HFFc6 (cell line): ENCODE measurements around the gene EPB41. TPM values are rescaled to one million over a fixed set of nuclear protein-coding genes. Genes with fewer than 3 reads are reported as not detected.

ENCODE experiments used
- DNase-seq: peaks from one replicate; pipeline ENCODE4 v3.0.0-alpha.2; 2018
- H3K27ac Mint-ChIP-seq: 2 replicates; pipeline ENCODE4 v1.8.0; 2020; ENCODE audit warnings: mild to moderate bottlenecking, mixed read lengths
- H3K27me3 Mint-ChIP-seq: 2 replicates; pipeline ENCODE4 v1.8.0; 2021; ENCODE audit warnings: mild to moderate bottlenecking, moderate library complexity, mixed read lengths; ENCODE audit not compliant: insufficient read depth
- H3K36me3 Mint-ChIP-seq: 2 replicates; pipeline ENCODE4 v1.8.0; 2021; ENCODE audit warnings: low read depth, mixed read lengths
- H3K4me1 Mint-ChIP-seq: 2 replicates; pipeline ENCODE4 v1.8.0; 2020; ENCODE audit warnings: low read depth, mixed read lengths
- H3K4me3 Mint-ChIP-seq: 2 replicates; pipeline ENCODE4 v1.8.0; 2020; ENCODE audit warnings: mild to moderate bottlenecking, moderate library complexity, mixed read lengths
- H3K9me3 Mint-ChIP-seq: 2 replicates; pipeline ENCODE4 v1.8.0; 2020; ENCODE audit warnings: mild to moderate bottlenecking, mixed read lengths
- CTCF ChIP-seq: fragments of 200-600 bp; sonication (generic); IDR thresholded peaks from 2 replicates; pipeline ENCODE4 v1.5.0; 2021; ENCODE audit warnings: antibody characterized with exemption, mild to moderate bottlenecking
- total RNA-seq, 6 experiments: library from RNA; stranded (reverse); fragmentation: NEBNext Ultra II Directional; extraction: Animal tissue kit (Norgen Biotek cat#: 25700); gene quantifications; 2 replicates in 1 of 6; 3 replicates in 5 of 6; pipeline ENCODE4 v1.2.3, GENCODE V29; 2021

The EPB41 gene
- total RNA-seq, 6 experiments from 2014 or later: 2.4 to 8.8 (median 3.4) TPM

- H3K9me3 Mint-ChIP-seq: no peaks in the 10 kb centered on the region
- DNase-seq: no peak
- no peak for TF ChIP-seq CTCF
- peaks cover 10% of the 10 kb centered on the region for H3K27me3 Mint-ChIP-seq
- H3K4me3 Mint-ChIP-seq: no peak overlapping the region
- H3K36me3 Mint-ChIP-seq: no peaks in the 10 kb centered on the region
- H3K27ac Mint-ChIP-seq: no peak overlapping the region
- peaks cover 39% of the 10 kb centered on the region for H3K4me1 Mint-ChIP-seq
Observed at GRCh38 chr1:28888915-28889314, 25.5 kb upstream of the EPB41 start.

GRCh38 chr1:28889357-28889756 is 25.0 kb upstream of the EPB41 start:
- DNase-seq: no peak
- Mint-ChIP-seq H3K27ac (no peak overlapping the region), H3K4me3 (no peak overlapping the region), H3K4me1 (peaks cover 36% of the 10 kb centered on the region), H3K36me3 (no peaks in the 10 kb centered on the region), H3K27me3 (peaks cover 10% of the 10 kb centered on the region), H3K9me3 (no peaks in the 10 kb centered on the region)
- TF ChIP-seq CTCF: no peak

- H3K27me3 Mint-ChIP-seq: peaks cover 6% of the 10 kb centered on the region
- no peak for DNase-seq
- no peaks in the 10 kb centered on the region for H3K9me3 Mint-ChIP-seq
- no peak overlapping the region for H3K27ac Mint-ChIP-seq
- H3K4me1 Mint-ChIP-seq: peaks cover 26% of the 10 kb centered on the region
- TF ChIP-seq CTCF: no peak
- no peaks in the 10 kb centered on the region for H3K36me3 Mint-ChIP-seq
- H3K4me3 Mint-ChIP-seq: no peak overlapping the region
Observed at GRCh38 chr1:28890435-28890834, 23.9 kb upstream of the EPB41 start.

- peaks cover 22% of the 10 kb centered on the region for H3K4me1 Mint-ChIP-seq
- peaks cover 6% of the 10 kb centered on the region for H3K27me3 Mint-ChIP-seq
- H3K27ac Mint-ChIP-seq: no peak overlapping the region
- no peaks in the 10 kb centered on the region for H3K9me3 Mint-ChIP-seq
- no peak for DNase-seq
- H3K4me3 Mint-ChIP-seq: no peak overlapping the region
- no peaks in the 10 kb centered on the region for H3K36me3 Mint-ChIP-seq
- no peak for TF ChIP-seq CTCF
Observed at GRCh38 chr1:28890836-28891235, 23.5 kb upstream of the EPB41 start.

- no peaks in the 10 kb centered on the region for H3K9me3 Mint-ChIP-seq
- no peak for DNase-seq
- H3K4me1 Mint-ChIP-seq: peaks cover 17% of the 10 kb centered on the region
- peaks cover 6% of the 10 kb centered on the region for H3K27me3 Mint-ChIP-seq
- no peak overlapping the region for H3K27ac Mint-ChIP-seq
- no peak overlapping the region for H3K4me3 Mint-ChIP-seq
- TF ChIP-seq CTCF: no peak
- no peaks in the 10 kb centered on the region for H3K36me3 Mint-ChIP-seq
Observed at GRCh38 chr1:28891256-28891655, 23.1 kb upstream of the EPB41 start.
